ENCODE data around the gene KCNMB4.

The KCNMB4 gene

DNA sequence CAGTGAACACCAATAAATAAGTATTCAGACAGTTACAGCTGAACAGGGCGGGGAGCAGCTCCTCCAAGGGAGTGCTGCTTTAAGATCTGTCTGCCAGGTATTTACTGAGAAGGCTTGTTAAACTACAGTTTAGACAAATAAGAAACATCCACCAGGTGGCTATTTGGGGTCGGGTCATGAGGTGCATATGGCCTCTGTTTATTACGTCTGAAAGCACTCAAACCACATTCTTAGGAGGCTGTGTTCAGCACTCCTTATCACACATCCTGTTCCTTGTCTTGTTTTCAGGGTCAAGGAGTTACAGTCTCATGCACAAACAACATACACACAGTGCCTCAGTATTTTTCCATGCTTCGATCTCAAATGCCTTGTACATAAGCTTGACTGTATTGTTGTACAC, 78.8 kb downstream of the KCNMB4 start:
- no peak for TF ChIP-seq CTCF (IDR thresholded peaks at IDR 0.05; ENCODE audit: low read depth, low read length, missing control alignments)
- Histone ChIP-seq H3K4me3 (ENCODE audit: low read depth, low read length) (no peak overlapping the region), H3K36me3 (replicated peaks) (no peaks in the 10 kb centered on the region), H3K27me3 (replicated peaks) (no peaks in the 10 kb centered on the region), H3K27ac (no peak overlapping the region)
- in situ Hi-C loops (cut with HindIII; ENCODE audit: low pct_ligation_motif_present, low sequenced_read_pairs), result no loop called here
- no peak for DNase-seq

DNA sequence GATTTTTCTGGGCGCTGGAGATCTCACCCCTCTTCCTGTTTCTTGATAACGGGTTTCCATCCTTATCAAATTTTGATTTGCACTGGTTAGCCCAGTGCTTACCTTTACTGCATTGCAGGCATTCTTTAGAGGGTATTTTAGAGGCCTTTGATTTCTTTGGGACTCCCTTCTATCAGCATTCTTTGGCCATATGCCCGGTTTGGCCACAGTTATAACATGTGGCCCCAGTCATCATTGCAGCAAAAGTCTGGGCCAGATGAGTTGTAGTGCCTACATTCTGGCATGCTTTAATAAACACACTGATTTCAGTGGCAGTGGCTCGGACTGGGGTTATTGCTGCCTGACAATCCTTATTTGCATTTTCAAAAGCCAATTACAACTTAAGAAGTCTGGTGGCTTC, 82.3 kb downstream of the KCNMB4 start:
- in situ Hi-C loops (cut with HindIII; ENCODE audit: low pct_ligation_motif_present, low sequenced_read_pairs), result no loop called here
- no peak for DNase-seq
- no peak for TF ChIP-seq CTCF (IDR thresholded peaks at IDR 0.05; ENCODE audit: low read depth, low read length, missing control alignments)
- H3K27me3 ChIP-seq (replicated peaks), result no peaks in the 10 kb centered on the region
- no peak overlapping the region for H3K4me3 ChIP-seq (ENCODE audit: low read depth, low read length)
- H3K36me3 ChIP-seq (replicated peaks), result no peaks in the 10 kb centered on the region
- no peak overlapping the region for H3K27ac ChIP-seq

GRCh38 chr12:70449074-70449752, 83.1 kb downstream of the KCNMB4 start:
- Histone ChIP-seq H3K4me3 (ENCODE audit: low read depth, low read length) (no peak overlapping the region), H3K27me3 (replicated peaks) (no peaks in the 10 kb centered on the region), H3K27ac (no peak overlapping the region), H3K36me3 (replicated peaks) (no peaks in the 10 kb centered on the region)
- TF ChIP-seq CTCF (IDR thresholded peaks at IDR 0.05; ENCODE audit: low read depth, low read length, missing control alignments), result no peak
- DNase-seq, result no peak
- in situ Hi-C loops (cut with HindIII; ENCODE audit: low pct_ligation_motif_present, low sequenced_read_pairs), result no loop called here

- no peaks in the 10 kb centered on the region for H3K27me3 ChIP-seq (replicated peaks)
Observed at GRCh38 chr12:70449753-70450341, 83.8 kb downstream of the KCNMB4 start.

DNA sequence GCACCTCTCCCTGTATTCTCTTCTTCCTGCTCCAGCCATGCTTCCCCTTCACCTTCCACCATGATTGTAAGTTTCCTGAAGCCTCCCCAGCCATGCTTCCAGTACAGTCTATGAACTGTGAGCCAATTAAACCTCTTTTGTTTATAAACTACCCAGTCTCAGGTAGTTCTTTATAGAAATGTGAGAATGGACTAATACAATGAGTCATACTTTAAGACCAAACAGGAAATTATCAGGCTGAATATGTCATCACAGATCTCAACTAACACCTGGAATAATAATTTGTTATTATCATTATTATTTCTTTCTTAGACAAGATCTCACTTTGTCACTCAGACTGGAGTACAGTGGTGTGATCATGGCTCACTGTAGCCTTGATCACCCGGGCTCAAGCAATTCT, 85.4 kb downstream of the KCNMB4 start:
- no peaks in the 10 kb centered on the region for H3K36me3 ChIP-seq (replicated peaks)
- in situ Hi-C loops (cut with HindIII; ENCODE audit: low pct_ligation_motif_present, low sequenced_read_pairs), result no loop called here
- no peak overlapping the region for H3K27ac ChIP-seq
- DNase-seq, result no peak
- H3K4me3 ChIP-seq (ENCODE audit: low read depth, low read length), result no peak overlapping the region
- no peaks in the 10 kb centered on the region for H3K27me3 ChIP-seq (replicated peaks)
- TF ChIP-seq CTCF (IDR thresholded peaks at IDR 0.05; ENCODE audit: low read depth, low read length, missing control alignments), result no peak

More at GRCh38 chr12:70449753-70450341, 83.8 kb downstream of the KCNMB4 start:
- TF ChIP-seq CTCF (IDR thresholded peaks at IDR 0.05; ENCODE audit: low read depth, low read length, missing control alignments), result no peak
- Histone ChIP-seq H3K36me3 (replicated peaks) (no peaks in the 10 kb centered on the region), H3K27ac (no peak overlapping the region), H3K4me3 (ENCODE audit: low read depth, low read length) (no peak overlapping the region)
- in situ Hi-C loops (cut with HindIII; ENCODE audit: low pct_ligation_motif_present, low sequenced_read_pairs), result no loop called here
- DNase-seq, result no peak

DNA sequence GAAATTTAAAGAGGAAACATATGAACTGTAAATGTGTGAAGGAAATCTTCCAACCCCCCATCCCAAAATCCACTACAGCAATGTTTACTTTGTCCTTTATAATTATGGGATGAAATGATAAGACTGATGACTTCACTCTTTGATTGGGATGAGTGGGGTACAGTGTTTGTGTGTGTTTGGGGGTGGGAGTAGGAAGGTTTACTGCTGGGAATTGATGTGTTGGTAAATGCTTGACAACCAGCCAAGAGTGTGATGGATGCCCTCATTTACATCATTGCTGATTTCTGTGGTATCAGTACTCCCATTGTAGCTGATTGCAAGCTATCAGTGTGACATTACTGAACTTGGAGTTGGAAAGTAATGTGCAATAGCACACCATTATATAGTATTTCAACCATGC, 90.9 kb downstream of the KCNMB4 start:
- in situ Hi-C loops (cut with HindIII; ENCODE audit: low pct_ligation_motif_present, low sequenced_read_pairs), result no loop called here
- no peak for TF ChIP-seq CTCF (IDR thresholded peaks at IDR 0.05; ENCODE audit: low read depth, low read length, missing control alignments)
- Histone ChIP-seq H3K36me3 (replicated peaks) (no peaks in the 10 kb centered on the region), H3K27me3 (replicated peaks) (no peaks in the 10 kb centered on the region), H3K27ac (no peak overlapping the region), H3K4me3 (ENCODE audit: low read depth, low read length) (no peak overlapping the region)
- no peak for DNase-seq
